ENCODE data around the gene IL11. TPM values are rescaled to one million over a fixed set of nuclear protein-coding genes. Genes with fewer than 3 reads are reported as not detected.

IL11 gene
- total and polyA plus RNA-seq, 2 of the 13 experiments (the other 11 are each of a cell fraction or from before 2014, with no cell fraction given) = 2.5 to 2.9 TPM

- WGBS (ENCODE audit: low lambda C conversion rate) = 94% methylated on average over 32 of the region's 72 CpGs
- Histone ChIP-seq H3K4me2 (ENCODE audit: low read depth, low read length) (peak within 1 kb of the TSS; percentile 96), H4K20me1 (ENCODE audit: insufficient read depth, low read length) (peaks cover 34% of the 10 kb centered on the region), H3K27me3 (ENCODE audit: control insufficient read depth in 1 of 2, insufficient read depth in 2 of 2, low read length in 2 of 2) (no peaks in the 10 kb centered on the region; a peak in 1 of 5 replicates), H3K4me1 (ENCODE audit: insufficient read depth, low read length) (peaks cover 43% of the 10 kb centered on the region), H2AFZ (ENCODE audit: low read length) (no peak within 1 kb of the TSS), H3K27ac (ENCODE audit: extremely low read length, insufficient read depth, low read length) (peak within 1 kb of the TSS; percentile 92), H3K9me3 (ENCODE audit: low read length) (no peaks in the 10 kb centered on the region), H3K79me2 (ENCODE audit: insufficient read depth, low read length) (peaks cover 30% of the 10 kb centered on the region), H3K36me3 (replicated peaks in 1 of 2; ENCODE audit: control insufficient read depth in 1 of 2, insufficient read depth in 2 of 2, low read length in 2 of 2) (peaks cover 11 to 26% of the 10 kb centered on the region in 2 experiments), H3K9ac (ENCODE audit: insufficient read depth, low read depth, low read length) (peak within 1 kb of the TSS; percentile 96), H3K4me3 (replicated peaks in 1 of 3; ENCODE audit: insufficient read depth in 1 of 3, low read depth in 2 of 3, low read length in 3 of 3) (peak within 1 kb of the TSS; percentile 69 to 100 (median 86))
- in situ Hi-C loops (cut with HindIII; ENCODE audit: extremely low pct_ligation_motif_present, low pct_unique_long_range_greater_than_20kb) = no loop called here
- FAIRE-seq (no peak), DNase-seq (ENCODE audit: low spot score) (no peak), ATAC-seq (no peak)
- TF ChIP-seq PRPF4 (IDR thresholded peaks at IDR 0.05; ENCODE audit: low read depth, low read length, poor library complexity, severe bottlenecking) (peak; percentile 24), ZBTB38 (CRISPR knock-in tag; IDR thresholded peaks at IDR 0.05) (peak; percentile 96), ZNF317 (CRISPR knock-in tag; IDR thresholded peaks at IDR 0.05) (no peak), ZNF563 (CRISPR knock-in tag; IDR thresholded peaks at IDR 0.05) (peak; percentile 31; the same call in 1 of the 2 replicates), ZNF274 (CRISPR knock-in tag; IDR thresholded peaks at IDR 0.05) (0 out of 2 replicates have a peak, but pooled peaks have one; percentile 17)
- ChIA-PET POLR2A (interaction anchor here (1.0 to 1.2 kb wide), 2 partner anchors 11 to 45 kb away, joined by 3 read pairs; partner anchors contain the start of gene KMT5C), CTCF (ENCODE audit: low intra/inter-chr PET ratio, low total read pairs) (no interaction called here)
- intact Hi-C loops (cut with micrococcal nuclease; ENCODE audit: unreplicated experiment) = no loop called here
- no TSS peak for BruUV-seq (replicated peaks)
These were observed 14.1 kb upstream of the IL11 start, which contains the start of gene TMEM238 for GRCh38 chr19:55384131-55384919. Gene TMEM238, minus strand, starts transcription at chr19:55384292. Its CDS starts 33 bp downstream, at chr19:55384259.
